Activated gamma-delta T cell treated with anti-CD3 and anti-CD28 coated beads, Interleukin-2, amount 50 U/mL, for 16 hours (primary cell): ENCODE data around the gene FBXO31.

Experiments
- DNase-seq: peaks from one replicate; pipeline ENCODE4 v3.0.0-alpha.2; 2020; ENCODE audit warnings: low read depth

Gene FBXO31

DNA sequence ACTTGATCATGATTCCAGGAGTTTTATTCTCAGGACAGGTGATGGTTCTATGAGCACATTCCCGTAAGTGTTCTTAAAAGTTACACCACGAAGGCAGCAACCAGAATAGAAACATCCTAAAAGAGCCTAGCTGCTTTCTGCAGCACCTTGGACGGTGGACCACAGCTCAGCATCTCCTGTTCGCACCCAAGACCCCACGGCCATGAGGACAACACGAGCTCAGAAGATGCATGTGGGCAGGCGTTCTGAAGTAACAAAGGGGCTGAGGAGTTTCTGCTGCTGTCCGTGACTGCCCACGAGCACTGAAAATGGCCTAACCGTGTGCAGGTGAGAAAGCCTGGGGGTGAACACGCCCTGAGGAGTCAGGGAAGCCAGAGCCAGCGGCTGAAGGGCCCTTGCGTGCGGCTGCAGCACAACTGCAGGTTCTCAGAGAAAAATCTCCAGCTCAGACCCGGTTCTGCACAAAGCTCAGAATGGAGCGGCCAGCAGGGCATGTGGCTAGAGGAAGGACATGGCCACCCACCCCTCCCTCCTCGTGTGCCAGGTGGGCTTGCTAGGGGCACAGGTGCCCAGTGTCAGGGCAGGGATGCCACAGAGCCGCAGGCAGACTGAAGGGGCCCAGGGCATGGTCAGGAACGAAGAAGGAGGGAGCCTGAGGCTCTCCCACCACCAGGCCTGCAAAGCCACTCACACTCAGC is 55.6 kb downstream of the FBXO31 start:
- no peak for DNase-seq

DNA sequence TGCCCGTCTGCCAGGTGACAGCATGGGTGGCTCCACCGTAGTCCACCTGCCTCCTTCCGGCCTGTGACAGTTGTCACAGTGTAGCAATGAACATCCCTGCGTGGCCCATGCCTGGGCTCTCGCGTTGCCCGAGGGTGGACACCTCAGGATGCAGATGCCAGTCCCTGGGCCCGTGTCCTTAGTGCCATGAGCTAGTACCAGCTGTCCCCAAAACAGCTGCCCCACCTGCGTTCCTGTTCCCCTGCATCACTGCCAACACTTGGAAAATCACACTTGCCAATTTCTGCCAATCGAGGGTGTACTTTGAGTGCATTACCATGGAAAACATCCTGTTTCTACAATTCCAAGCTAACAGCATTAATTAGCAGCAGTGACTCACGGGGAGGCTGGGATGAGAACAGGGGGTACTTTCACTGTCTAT is 57.4 kb downstream of the FBXO31 start:
- DNase-seq: no peak

DNA sequence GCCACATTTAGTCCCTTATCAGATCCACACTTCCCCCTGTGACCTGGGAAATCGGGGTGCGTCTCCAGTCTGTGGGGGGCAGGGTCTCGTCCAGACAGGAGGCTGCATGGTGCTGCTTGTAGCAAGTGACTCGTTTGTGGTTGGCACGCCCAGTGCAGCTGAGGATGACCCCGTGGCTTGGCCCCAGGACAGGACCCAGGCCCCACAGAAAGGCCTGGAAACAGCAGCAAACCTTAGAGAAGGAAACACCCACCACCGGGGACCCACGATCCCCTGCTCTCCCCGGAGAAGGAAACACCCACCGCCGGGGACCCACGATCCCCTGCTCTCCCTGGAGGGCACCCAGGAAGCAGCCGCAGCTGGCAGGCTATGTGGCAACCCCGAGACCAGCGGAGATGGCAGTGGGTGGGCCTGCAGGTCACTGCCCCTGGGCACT is 58.1 kb downstream of the FBXO31 start:
- DNase-seq: no peak

DNA sequence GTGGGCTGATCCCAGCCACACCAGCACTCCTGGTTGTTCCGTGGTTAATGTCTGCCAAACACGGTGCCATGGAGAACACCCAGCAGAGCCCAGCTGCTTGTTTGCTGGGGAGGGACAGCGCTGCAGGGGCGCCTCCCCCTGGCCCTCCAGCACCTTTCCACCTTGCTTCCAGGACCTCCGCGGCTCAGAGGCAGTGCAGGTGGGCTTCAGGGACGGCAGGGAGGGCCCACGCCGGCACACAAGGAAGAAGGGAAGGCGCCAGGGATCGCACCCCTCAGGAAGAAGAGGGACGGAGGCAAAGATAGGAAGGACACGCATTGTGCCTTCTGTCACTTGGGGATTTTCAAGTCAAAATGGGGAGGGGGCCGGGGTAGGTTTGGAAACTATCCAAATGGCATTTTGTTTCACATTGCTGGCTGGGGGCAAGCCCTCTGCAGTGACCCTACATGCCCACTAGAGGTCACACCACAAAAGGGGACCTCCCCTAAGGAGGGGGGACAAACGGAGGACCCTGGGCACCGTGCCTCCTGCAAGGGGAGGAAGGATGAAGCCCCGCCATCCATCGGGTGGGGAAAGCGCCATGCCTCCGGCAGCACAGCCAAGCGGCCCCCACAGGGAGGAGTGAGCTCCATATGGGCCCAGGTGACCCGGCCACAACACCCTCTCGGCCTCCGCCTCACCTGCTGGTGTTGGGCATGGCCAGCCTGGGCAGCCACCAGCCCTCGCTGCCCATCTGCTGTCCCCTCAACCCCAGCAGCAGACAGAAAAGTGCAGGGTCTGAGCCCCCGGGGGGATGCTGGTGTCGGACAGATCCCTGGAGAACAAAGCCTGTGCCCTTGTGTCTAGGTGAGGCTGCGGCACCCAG is 58.9 kb downstream of the FBXO31 start:
- peak; percentile 19 for DNase-seq

DNA sequence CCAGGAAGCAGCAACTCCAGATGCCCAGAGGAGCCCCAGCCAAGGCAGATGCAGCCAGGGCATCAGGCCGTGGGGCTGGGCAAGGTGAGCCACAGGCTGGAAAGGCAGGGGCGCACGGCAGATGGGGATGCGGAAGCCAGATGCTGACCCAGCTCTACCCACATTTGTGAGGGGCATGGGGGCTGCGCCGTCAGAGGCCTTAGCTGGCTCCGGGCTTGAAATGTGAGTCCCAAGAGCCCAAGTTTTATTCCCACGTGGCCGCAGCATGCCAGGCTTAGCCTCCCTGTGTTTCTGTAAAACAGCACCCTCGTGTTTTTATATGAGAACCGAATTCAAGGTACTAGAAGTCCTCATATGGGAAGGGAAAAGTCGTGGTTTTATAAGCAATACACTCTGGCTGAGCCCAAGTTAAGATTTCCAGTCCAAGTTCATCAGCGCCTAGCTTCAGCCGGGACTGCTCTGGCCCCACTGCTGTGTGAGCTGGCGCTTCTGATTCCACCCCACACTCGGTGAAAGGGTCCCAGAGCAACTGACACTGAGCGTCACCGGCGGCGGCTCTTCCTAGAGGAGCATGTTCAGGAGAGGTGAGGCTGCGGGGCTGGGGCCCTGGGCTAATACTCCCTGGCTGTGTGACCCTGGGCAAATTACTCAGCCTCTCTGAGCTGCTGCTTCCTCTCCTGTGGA is 59.7 kb downstream of the FBXO31 start:
- DNase-seq: no peak

DNA sequence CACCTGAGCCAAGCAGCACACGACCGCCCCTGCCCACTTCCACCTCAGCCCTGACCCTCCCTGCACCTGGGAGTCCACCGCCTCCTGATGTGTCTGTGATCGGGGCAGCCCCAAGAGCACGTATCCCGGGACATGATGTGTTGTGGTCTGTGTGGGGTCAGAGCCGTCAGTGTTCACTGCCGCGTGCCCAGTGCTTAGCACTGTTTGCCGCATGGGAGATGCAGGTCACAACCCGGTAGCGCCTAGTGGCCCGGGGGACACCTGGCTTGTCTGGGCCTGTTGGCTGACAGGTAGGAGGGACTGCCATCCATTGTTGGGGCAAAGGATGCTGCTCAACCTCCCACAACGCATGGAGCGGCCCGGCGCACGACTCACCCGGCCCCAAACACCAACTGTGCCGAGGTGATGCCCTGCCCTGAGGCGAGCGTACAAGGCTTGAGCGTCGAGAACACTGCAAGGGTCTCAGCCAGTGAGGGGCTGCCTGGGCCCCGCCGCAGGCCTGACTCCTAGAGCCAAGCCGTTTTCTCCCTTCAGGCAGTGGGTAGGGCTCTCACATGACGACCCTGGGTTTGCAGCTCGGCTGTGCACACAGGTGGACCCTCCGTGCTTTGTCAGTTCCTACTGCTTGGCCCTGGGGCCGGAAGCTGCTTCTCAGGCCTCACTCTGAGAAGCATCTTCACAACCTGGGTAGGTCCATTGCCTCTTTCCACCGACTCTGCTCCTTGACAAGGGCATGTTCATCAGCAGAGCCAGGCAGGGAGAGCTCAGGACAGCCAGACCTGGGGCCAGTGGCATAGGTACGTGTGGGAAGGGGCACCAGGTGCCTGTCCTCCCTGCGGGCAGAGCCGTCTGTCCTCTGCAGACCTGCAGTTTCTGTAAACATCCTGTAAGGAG is 60.5 kb downstream of the FBXO31 start:
- DNase-seq: no peak

DNA sequence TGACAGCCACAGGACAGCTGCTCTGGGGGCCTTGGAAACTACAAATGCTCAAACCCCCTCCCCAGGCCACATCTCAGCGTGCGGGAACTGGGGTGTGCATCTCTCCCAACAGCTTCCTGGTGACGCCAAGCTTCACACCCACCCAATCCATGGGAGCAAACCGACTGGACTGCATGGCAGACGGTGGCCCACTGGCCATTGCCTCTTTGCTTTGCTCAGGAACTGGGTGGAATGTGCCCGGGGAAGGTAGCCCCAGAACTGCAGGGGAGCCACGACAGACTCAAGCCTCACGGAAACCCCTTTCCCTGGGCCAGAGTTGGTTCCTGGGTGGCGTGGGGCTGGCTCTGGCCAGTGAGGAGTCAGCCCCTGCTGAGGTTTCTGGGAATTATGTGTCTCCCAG is 61.2 kb downstream of the FBXO31 start:
- DNase-seq: no peak

DNA sequence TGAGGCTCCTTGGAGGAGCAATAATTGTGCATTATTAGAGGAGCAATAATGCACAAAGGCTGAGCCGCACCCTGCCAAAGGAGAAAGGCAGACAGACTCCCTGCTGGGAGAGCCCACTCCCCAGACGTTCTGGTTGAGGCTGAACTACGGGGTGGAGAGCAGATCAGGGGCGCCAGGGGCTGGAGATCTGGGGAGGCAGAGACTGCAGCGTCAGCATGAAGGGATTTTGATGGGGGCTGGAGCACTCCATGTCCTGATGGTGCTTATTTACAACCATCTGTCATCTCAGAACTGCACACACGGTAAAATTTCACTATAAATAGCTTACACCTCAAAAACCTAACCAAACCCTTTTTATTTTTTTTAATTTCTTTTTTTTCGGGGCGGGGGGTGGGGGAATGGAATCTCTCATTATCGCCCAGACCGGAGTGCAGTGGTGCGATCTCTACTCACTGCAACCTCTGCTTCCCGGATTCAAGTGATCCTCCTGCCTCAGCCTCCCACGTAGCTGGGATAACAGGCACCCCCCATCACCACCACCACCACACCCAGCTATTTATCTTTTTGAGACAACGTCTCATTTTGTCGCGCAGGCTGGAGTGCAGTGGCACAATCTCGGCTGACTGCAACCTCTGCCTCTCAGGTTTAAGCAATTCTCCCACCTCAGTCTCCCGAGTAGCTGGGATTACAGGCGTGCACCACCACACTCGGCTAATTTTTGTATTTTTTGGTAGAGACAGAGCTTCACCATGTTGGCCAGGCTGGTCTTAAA is 62.1 kb downstream of the FBXO31 start:
- no peak for DNase-seq

DNA sequence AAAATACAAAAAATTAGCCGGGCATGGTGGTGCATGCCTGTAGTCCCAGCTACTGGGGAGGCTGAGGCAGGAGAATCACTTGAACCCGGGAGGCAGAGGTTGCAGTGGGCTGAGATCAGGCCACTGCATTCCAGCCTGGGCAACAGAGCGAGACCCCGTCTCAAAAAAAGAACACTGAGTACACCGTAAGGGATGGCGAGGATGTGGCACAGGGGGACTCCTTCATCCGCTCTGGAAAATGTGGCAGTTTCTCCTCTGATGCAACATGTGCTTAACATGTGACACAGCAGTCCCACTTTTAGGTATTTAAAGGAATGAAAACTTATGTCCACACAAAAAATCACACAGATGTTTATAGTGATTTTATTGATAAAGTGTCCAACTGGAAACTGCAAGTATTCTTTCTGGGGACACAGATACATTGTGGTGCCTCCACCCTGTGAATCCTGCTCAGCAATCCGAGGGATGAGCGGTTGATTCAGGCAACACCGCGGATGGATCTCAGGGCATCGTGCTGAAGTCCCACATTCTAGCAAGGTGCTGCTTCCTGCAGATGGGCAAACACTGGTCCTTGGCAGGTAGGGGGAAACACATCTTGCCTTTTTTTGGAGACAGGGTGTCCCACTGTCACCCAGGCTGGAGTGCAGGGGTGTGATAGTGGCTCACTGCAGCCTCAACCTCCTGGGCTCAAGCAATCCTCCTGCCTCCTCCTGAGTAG is 62.9 kb downstream of the FBXO31 start:
- DNase-seq: no peak

DNA sequence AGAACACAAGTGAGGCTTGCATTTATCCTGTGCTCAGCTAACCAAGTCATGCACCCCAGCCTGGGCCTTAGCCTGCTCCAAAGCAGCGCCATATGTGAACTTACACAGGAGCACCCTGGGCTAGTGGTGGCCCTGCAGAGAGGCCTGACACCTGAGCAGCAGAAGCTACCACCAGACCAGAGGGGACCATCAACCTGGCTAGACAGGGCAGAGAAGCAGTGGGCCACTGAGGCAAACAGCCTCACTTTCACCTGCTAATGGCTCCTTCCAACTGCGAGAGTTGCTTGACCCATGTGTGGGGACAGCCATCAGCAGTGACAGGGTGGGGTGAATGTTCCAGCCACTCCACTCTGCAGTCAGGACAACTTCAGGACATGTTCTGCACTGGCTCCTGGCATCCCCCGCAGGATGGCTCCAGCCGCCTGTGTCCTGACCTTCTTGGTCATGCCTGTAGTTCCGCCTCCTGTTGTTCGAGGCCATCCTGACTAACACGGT is 63.5 kb downstream of the FBXO31 start:
- no peak for DNase-seq

DNA sequence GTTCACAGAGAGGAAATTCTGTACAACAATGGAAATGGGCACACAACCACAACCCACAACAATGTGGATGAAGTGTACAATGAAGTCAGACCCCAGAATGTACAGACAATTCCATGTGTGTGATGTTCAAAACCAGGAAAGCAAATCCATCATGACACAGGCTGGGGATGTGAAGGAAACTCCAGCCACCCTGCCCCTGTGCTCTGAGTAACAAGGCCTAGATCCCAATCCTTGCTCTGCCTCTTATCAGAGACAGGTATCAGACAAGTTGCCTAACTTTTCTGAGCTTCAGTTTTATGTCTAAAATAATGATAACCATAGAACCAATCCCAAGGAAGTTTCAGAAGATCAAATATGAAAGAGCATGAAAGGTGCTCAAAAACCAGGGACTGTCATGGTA is 64.6 kb downstream of the FBXO31 start:
- DNase-seq: no peak

DNA sequence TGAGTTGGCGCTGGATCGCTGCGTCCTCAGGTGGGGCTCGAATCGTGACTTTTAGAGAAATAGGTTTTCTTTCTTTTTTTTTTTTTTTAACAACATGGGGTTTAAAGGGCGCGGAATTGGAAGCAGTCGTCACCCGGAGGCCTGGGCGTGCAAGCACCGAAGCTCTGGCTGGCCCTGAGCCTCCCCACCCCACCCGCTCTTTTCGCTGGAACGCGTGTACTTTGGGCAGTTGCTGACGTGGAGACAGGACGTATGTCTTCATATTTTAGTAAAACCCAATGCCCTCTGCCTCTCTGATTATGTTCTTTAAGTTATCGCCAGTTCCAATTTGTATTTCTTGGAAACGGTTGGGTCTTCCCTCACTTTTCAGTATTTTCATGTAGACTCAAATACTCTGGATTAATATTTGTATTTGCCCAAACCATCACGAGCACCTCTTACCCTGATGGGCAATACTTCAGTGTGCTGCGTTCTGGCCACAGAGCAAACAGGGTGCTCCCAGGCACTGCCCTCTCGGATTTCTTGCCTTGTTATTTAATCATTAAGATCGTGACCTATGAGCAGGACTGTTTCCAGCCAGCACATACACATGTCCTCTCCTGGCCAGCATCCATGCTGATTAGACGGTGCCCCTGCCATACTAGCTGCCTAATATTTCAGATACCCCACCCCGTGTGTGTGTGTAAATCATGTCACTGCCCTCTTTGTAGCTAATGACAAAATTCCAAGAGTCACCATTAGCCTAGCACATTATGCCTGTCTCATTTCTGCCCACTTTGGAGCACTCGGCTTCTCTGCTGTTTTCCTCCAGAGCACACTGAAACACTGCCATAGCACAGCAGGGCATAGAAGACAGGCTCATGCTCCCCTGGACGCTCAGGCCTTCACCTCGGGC is 65.6 kb downstream of the FBXO31 start:
- peak; percentile 14 for DNase-seq

DNA sequence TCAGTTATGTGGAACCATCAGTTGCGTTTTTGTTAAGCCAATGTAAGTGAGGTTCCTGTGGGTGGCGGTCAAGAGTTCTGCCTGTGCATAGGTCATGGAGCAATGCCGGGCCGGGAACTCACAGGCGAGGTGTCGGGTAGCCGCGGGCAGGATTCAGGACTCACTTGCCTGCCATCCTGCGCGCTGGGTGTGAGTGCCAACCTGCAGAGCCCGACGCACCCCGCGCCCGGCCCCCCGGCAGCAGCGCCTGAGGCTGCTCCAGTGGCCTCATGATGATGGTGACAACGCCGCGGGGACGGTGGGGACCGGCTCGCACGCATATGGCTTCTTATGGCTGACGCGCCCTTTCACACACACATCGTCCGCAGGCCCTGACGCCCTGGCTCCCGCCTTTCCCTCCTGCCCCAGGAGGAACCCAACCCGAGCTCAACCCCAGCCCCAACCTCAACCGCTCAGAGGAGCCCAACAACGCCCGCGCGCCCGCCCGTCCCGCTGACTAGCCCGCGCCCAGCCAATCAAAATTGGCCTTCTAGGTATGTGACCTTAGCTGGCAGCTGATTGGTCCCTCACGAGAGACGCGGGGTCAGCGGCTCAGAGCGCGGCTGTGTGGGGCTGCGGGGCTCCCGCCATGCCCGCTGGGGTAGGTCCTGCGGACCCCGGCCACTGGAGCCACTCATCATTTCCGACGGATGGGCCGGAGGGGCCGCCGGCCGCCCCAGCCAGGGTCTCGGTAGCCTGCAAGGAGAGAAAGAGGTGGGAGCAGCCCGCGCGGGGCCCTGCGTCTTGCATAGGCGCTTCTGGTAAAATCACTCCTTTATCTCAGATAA is 66.4 kb downstream of the FBXO31 start, which contains the start of gene C16orf95:
TSS of gene C16orf95 (minus strand) at position 470 of the 827 bp plus-strand sequence. CDS start at position 320, 150 bp downstream.
- DNase-seq: peak; percentile 96

DNA sequence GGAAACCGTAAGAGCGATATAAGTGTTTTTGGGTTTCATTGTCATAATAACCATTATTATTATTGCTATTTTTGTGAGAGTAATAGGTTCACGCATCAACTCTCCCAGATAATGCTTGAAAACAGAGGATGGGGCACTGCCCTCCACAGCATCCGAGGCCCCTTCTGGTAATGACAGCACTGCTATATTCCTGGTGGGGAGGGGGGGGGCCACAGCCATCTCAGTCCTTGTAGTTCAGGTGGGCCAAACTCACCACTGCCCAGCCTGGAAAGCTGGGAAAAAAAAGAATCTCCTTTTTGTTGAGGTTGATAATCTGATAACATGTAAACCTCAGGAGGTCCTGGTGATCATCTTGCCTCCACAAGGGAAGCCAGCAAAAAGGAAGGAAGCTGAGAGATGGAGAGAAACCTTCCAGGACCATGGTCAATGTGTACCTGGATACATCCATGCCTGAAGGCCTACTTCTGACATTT is 67.1 kb downstream of the FBXO31 start:
- no peak for DNase-seq

DNA sequence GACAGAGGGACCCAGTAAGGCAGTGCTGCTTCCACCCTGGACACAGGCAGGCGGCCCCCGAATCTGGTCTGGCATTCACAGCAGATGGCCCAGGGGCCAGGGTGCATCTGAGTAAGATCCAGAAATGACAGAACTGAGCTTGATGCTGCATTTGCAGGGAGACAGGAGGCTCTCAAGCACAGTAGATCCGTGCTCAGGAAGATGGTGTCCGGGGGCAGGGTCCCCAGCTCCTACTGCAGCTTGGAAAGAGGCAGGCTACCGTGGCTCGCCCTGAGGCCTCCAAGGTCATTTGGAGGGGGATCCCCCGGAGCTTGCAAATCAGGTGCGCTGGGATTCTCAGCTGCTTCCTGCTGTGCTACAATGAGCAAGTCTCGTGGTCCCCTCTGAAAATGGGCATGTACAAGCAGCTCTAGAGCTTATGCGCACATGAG is 68.6 kb downstream of the FBXO31 start:
- DNase-seq: no peak

DNA sequence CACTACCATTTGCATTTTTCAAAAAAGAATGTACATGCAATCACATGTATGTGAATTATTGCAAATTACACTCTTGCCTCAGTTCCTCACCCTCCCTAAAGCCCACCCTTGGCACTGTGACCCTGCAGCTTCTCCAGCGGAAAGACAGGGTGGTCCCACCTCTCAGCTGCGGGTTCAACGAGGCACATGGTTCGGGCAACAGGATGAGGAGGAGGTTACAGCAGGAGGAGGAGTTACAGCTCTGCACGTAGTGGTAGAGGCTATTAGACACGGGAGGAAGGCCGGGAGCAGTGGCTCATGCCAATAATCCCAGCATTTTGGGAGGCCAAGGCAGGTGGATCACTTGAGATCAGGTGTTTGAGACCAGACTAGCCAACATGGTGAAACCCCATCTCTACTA is 71.6 kb downstream of the FBXO31 start:
- no peak for DNase-seq

DNA sequence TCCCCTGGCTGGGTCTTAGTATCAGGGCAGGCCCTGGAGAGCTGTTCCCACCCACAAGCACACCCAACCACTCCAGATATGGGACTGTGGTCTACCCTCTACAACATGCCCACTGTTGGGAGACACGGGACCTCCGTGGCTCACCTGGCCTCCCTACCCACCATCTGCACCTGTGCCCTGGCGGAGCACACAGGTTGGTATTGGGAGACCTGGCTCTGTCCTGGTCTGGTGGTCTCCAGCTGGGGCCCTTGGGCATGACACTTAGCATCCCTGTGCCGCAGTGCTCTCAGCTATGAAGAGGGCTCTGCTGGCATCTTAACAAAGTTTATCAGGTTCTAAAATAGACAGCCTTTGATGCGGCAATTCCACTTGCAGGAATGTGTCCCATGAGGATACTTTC is 72.2 kb downstream of the FBXO31 start:
- DNase-seq: no peak

DNA sequence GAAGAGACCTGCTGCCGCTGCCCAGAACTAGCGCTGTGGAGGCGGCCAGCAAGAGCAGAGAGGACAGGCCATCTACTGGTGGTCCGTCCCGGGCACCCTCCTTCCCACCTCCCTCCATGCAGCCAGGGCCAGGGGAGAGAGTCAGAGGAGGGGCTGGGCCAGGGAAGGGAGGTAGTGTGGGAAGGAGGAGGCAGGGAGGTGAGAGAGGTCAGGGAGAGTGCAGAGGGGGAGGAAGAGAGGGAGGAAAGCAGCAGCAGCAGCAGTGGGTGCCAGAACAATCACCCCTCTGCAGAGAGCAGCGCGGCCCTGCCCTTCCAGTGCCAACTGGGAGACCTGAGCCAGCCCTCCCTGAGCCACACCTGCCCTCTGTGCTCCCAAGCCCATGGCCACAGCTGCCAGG is 73.0 kb downstream of the FBXO31 start:
- no peak for DNase-seq
